T follicular helper cell (primary cell): ENCODE data around the gene PDCD2.
"Not testable (repeated sequence)": the region's sequence is repeated elsewhere in the genome, so short reads cannot be mapped to it uniquely, and the experiment has no call there.

Experiments used
- DNase-seq: peaks from one replicate; pipeline ENCODE4 v3.0.0-alpha.2; 2020; ENCODE audit warnings: low read depth

The PDCD2 gene

DNA sequence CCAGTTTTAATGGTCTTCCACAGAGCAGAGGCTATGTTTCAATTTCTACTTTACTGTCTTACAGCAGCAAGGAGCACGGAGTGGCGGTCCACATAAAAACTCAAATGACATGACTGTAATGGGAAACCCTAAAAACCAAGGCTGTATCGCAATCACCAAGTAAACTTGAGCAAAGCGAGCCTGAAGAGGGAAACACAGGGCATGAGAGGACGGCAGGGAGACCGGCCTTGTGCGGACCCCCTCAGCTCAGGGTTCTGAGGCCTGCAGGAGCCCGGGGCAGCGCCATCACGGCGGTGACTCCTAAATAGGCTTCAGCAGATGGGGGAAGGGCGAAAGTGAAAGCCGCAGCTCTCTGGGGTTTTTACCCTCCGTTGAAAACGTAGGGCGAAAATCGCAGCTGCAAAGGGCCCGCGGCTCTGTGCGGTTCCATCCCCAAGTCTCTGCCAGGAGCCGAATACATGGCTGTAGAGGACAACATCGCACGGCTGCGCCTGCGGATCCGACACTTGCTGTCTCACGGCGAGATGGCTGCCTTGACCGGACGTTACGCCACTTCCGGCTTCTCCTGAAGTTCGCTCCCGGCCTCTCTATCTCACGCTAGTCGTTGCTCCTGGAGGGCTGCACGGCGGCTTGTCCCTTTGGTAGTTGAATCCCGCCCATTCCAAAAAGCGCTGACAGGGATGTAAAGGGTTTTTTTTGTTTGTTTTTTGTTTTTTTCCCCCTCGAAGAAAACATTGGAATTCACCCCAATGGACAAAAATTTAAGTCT lies 31.5 kb downstream of the PDCD2 start, which contains the start of gene PSMB1:
TSS of gene PSMB1 (minus strand) at position 543 of the 769 bp plus-strand sequence. CDS start at position 478, 65 bp downstream.
- peak; percentile 66 for DNase-seq

DNA sequence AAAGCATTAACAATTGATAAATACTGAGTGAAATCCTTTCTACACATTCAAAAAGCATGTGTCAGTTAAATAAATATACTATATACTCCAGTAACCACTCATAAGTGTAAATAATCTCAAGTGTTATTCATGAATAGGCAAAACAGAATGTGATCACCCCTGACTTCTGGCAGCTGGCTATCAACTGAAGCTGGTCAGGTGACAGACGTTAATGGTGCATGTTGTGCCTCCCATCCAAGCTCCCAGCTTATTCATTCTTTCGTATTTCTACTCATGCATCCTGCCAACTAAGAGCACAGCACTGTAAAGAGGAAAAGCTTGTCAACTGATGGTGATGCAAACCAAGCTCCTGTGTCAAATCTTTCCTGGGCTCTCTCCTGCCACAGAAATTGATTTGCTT lies 39.0 kb downstream of the PDCD2 start:
- DNase-seq = no peak

DNA sequence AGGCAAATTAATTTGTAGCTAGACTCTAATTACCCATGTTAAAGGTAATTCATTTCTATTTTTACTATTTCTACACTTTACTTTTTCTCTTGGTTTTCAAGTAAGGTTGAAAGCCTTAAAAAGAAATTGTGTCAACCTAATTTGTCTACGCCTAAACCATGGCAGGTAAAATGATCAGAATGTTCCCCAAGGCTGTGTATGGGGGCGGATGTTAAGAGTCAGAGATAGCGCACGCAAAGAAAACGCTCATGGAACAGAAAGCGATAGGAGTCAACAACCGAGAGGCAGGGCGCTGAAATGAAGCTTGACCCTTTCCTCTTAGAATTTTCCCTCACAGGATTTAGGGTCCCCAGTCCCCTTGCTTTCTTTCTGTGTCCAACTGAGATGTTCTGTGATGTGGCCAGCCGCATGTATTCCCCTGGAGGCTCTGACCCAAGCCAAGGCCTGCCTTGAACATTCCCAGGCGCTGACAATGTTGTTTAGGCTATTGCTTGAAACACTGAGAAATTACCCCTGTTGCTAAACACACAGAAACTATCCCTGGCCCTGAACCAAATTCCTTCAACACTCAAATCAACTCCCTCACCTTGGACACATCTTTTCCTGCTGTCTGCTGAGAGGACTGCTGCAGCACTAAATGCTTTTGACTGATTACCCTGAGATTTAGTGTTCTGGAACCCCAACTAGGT lies 42.3 kb downstream of the PDCD2 start:
- DNase-seq = no peak

DNA sequence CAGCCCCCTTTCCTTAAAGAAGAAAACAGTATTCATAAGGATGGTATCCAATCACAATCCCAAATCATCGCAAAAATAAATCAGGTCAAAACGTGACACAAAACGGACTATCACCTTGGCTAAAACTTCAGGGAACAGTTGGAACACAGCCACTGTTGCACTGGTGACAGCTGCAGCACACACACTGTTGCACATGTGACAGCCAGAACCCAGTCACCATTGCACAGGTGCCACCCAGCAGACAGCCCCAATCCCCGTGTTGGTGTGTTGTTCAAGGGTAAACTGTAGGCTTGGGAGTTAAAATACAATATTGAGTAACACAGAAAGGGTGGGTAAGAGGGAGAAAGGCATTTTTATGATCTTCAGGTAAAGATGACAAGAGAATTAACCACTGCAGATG lies 47.1 kb downstream of the PDCD2 start:
- no peak for DNase-seq

DNA sequence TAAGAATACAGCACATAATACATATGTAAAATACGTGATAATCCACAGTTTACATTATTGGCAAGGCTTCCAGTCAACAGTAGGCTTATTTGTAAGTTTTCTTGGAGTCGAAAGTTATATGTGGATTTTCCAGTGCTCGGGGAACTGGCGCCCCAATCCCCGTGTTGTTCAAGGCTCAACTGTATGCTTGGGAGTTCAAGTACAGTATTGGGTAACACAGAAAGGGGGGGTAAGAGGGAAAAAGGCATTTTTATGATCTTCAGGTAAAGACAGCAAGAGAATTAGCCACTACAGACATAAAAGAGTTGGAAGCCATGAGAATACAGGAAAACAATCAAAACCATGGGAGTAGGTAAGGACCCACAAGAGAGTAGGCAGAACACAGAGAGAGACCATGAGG lies 47.8 kb downstream of the PDCD2 start:
- DNase-seq = no peak

DNA sequence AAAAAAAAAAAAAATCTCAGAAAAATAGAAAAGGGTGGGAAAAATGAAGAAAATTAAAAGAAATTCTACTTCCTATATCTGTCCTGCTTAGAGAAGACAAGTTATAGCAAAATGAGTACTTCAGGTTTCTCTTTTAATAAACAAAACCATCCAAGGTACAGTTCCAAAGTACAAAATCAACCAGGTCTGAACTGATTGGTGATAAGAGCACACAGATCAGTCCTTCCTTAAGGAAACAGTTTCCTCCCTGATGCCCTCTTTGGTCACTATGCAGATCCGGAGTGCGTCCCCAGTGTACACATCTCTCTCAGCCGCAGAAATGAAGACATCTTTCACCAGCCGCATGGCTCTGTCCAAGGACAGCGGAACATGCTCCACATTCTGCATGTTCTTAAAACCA lies 49.4 kb downstream of the PDCD2 start:
- DNase-seq = no peak

DNA sequence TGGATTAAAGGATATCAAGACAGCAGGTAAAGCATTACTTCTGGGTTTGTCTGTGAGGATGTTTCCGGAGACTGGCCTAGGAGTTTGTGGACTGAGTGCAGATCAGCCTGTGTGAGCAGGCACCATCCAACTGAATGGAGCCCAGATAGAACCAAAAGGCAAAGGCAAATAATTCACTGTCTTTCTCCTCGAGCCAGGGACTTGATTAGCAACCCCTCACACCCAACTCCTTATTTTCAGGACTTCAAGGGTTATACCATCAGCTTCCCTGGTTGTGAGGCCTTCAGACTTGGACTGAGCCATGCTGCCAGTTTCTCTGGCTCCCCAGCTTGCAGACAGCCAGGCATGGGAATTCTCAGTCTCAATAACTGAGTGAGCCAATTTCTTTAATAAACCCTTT lies 50.6 kb downstream of the PDCD2 start:
- no peak for DNase-seq

DNA sequence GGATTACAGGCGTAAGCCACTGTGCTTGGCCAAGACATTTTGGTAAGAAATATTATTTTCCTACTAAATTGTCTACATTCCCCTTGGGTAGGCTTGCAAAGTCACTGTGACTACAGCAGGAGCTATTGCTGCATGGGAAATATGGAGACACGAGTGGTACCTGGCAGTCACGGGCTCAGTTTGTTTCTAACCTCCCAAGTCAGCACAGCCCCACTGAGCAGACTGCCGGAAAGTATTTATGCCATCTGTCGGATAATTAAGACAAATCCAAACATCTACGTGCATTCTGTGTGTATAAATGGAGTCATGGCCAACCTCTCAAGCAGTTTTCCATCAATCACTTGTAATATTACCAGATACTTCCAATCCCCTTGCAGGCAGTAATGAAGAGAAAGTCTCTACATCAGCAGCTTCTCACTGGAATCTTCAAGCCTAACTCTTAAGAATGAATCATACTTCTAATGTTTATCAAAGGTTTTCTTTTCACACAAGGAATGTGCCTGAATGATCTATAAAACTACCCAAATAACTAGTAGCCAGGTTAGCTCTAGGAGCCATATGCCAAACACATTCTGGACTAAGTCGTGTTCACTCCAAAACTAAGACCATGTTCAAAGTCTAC lies 51.5 kb downstream of the PDCD2 start:
- no peak for DNase-seq

DNA sequence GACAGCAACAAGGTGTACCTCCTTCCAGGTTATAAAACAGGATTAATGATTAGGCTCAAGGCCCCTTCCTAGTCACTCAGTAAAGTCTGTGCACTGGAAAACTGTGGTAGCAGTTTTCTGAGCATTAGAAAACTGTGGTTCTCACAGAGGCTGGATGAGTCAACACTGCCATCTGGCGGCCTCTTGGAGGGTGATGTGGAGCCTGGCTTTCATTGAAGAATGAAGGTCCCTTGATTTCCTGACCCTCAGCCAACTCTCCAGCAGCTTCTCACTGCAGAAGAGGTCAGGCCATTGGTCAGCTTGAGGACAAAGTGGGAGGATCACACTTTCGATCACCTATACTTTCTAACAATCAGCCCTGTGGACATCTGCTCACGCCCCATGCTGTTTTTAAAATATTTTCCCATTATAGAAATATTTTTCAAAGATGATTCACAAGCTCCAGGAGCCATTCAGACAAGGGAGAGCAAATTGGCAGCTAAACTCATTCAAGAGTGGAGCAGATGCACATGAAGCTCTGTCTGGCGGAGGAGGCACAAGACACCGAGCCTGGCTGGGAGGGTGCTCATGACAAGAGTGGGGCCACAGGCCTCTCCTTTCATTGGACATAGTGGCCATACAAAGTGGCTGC lies 54.5 kb downstream of the PDCD2 start:
- peak; percentile 51 for DNase-seq

DNA sequence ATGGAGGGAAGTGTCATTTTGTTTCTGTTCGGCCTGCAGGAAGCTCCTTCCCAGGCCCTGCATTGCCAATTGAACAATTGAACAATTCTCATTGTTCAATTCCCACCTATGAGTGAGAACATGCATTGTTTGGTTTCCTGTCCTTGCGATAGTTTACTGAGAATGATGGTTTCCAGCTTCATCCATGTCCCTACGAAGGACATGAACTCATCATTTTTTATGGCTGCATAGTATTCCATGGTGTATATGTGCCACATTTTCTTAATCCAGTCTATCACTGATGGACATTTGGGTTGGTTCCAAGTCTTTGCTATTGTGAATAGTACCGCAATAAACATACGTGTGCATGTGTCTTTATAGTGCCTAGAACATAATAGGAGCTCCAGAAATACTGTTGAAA lies 56.4 kb downstream of the PDCD2 start:
- DNase-seq = not testable (repeated sequence)

DNA sequence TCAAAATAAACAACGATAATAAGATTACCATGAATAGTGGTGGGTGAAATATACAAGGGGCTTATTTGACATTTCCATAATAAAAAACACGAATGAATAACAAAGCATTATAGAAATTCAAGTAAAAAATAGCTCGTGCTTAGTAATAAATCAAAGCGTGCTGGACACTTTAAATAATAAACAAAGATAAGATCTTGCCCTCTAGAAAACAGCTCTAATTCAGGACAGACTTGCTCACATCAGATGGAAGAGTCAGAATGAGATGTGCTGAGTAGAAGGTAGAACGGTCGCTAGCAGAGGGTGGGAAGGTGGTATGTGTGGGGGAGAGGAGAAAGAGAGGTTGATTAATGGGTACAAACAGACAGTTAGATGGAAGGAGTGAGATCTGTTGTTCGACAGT lies 58.6 kb downstream of the PDCD2 start:
- no peak for DNase-seq
